ENCODE data around the gene EEA1.
"Not testable (repeated sequence)": the region's sequence is repeated elsewhere in the genome, so short reads cannot be mapped to it uniquely, and the experiment has no call there.

Gene EEA1

GRCh38 chr12:92749691-92750090 lies 179.4 kb downstream of the EEA1 start:
- not testable (repeated sequence) for H3K36me3 ChIP-seq (ENCODE audit: control insufficient read depth, insufficient read depth, low read length); H3K9ac ChIP-seq (ENCODE audit: low read length); H3K27me3 ChIP-seq (ENCODE audit: control insufficient read depth, insufficient read depth, low read length); H3K9me3 ChIP-seq (ENCODE audit: control insufficient read depth, insufficient read depth, low read depth, low read length); H3K4me3 ChIP-seq (ENCODE audit: low read depth, low read length); H3K27ac ChIP-seq (ENCODE audit: low read depth, low read length); H3K4me1 ChIP-seq (ENCODE audit: control insufficient read depth, insufficient read depth, low read length)

GRCh38 chr12:92747151-92747550 lies 181.9 kb downstream of the EEA1 start:
- Histone ChIP-seq H3K27me3 (ENCODE audit: control insufficient read depth, insufficient read depth, low read length) (no peaks in the 10 kb centered on the region), H3K27ac (ENCODE audit: low read depth, low read length) (no peak overlapping the region), H3K9ac (ENCODE audit: low read length) (no peak overlapping the region), H3K36me3 (ENCODE audit: control insufficient read depth, insufficient read depth, low read length) (no peaks in the 10 kb centered on the region), H3K4me3 (ENCODE audit: low read depth, low read length) (no peak overlapping the region), H3K9me3 (ENCODE audit: control insufficient read depth, insufficient read depth, low read depth, low read length) (no peaks in the 10 kb centered on the region), H3K4me1 (ENCODE audit: control insufficient read depth, insufficient read depth, low read length) (no peaks in the 10 kb centered on the region)

GRCh38 chr12:92745856-92746550 lies 183.1 kb downstream of the EEA1 start:
- Histone ChIP-seq H3K9ac (ENCODE audit: low read length) (no peak overlapping the region), H3K4me3 (ENCODE audit: low read depth, low read length) (no peak overlapping the region), H3K27ac (ENCODE audit: low read depth, low read length) (no peak overlapping the region), H3K9me3 (ENCODE audit: control insufficient read depth, insufficient read depth, low read depth, low read length) (no peaks in the 10 kb centered on the region), H3K36me3 (ENCODE audit: control insufficient read depth, insufficient read depth, low read length) (no peaks in the 10 kb centered on the region), H3K27me3 (ENCODE audit: control insufficient read depth, insufficient read depth, low read length) (no peaks in the 10 kb centered on the region), H3K4me1 (ENCODE audit: control insufficient read depth, insufficient read depth, low read length) (no peaks in the 10 kb centered on the region)

- no peak overlapping the region for H3K27ac ChIP-seq (ENCODE audit: low read depth, low read length)
- no peaks in the 10 kb centered on the region for H3K27me3 ChIP-seq (ENCODE audit: control insufficient read depth, insufficient read depth, low read length)
- H3K9ac ChIP-seq (ENCODE audit: low read length): no peak overlapping the region
- no peaks in the 10 kb centered on the region for H3K9me3 ChIP-seq (ENCODE audit: control insufficient read depth, insufficient read depth, low read depth, low read length)
- no peaks in the 10 kb centered on the region for H3K36me3 ChIP-seq (ENCODE audit: control insufficient read depth, insufficient read depth, low read length)
- no peaks in the 10 kb centered on the region for H3K4me1 ChIP-seq (ENCODE audit: control insufficient read depth, insufficient read depth, low read length)
- no peak overlapping the region for H3K4me3 ChIP-seq (ENCODE audit: low read depth, low read length)
These were observed 186.1 kb downstream of the EEA1 start for GRCh38 chr12:92743026-92743425.

- H3K27me3 ChIP-seq (ENCODE audit: control insufficient read depth, insufficient read depth, low read length): no peaks in the 10 kb centered on the region
- H3K4me1 ChIP-seq (ENCODE audit: control insufficient read depth, insufficient read depth, low read length): no peaks in the 10 kb centered on the region
These were observed 188.7 kb downstream of the EEA1 start for GRCh38 chr12:92740411-92740810.

GRCh38 chr12:92739113-92739512 lies 190.0 kb downstream of the EEA1 start:
- Histone ChIP-seq H3K9ac (ENCODE audit: low read length) (no peak overlapping the region), H3K4me3 (ENCODE audit: low read depth, low read length) (no peak overlapping the region), H3K27ac (ENCODE audit: low read depth, low read length) (no peak overlapping the region), H3K36me3 (ENCODE audit: control insufficient read depth, insufficient read depth, low read length) (no peaks in the 10 kb centered on the region), H3K4me1 (ENCODE audit: control insufficient read depth, insufficient read depth, low read length) (no peaks in the 10 kb centered on the region), H3K9me3 (ENCODE audit: control insufficient read depth, insufficient read depth, low read depth, low read length) (no peaks in the 10 kb centered on the region), H3K27me3 (ENCODE audit: control insufficient read depth, insufficient read depth, low read length) (no peaks in the 10 kb centered on the region)

More at GRCh38 chr12:92740411-92740810, 188.7 kb downstream of the EEA1 start:
- H3K27ac ChIP-seq (ENCODE audit: low read depth, low read length): no peak overlapping the region
- no peaks in the 10 kb centered on the region for H3K9me3 ChIP-seq (ENCODE audit: control insufficient read depth, insufficient read depth, low read depth, low read length)
- H3K9ac ChIP-seq (ENCODE audit: low read length): no peak overlapping the region
- no peak overlapping the region for H3K4me3 ChIP-seq (ENCODE audit: low read depth, low read length)
- no peaks in the 10 kb centered on the region for H3K36me3 ChIP-seq (ENCODE audit: control insufficient read depth, insufficient read depth, low read length)

- no peak overlapping the region for H3K9ac ChIP-seq (ENCODE audit: low read length)
- no peak overlapping the region for H3K4me3 ChIP-seq (ENCODE audit: low read depth, low read length)
- H3K27me3 ChIP-seq (ENCODE audit: control insufficient read depth, insufficient read depth, low read length): no peaks in the 10 kb centered on the region
- no peaks in the 10 kb centered on the region for H3K9me3 ChIP-seq (ENCODE audit: control insufficient read depth, insufficient read depth, low read depth, low read length)
- no peaks in the 10 kb centered on the region for H3K36me3 ChIP-seq (ENCODE audit: control insufficient read depth, insufficient read depth, low read length)
- H3K4me1 ChIP-seq (ENCODE audit: control insufficient read depth, insufficient read depth, low read length): no peaks in the 10 kb centered on the region
- H3K27ac ChIP-seq (ENCODE audit: low read depth, low read length): no peak overlapping the region
These were observed 190.9 kb downstream of the EEA1 start for GRCh38 chr12:92737855-92738850.

- Histone ChIP-seq H3K27me3 (ENCODE audit: control insufficient read depth, insufficient read depth, low read length) (no peaks in the 10 kb centered on the region), H3K9ac (ENCODE audit: low read length) (no peak overlapping the region), H3K4me3 (ENCODE audit: low read depth, low read length) (no peak overlapping the region), H3K4me1 (ENCODE audit: control insufficient read depth, insufficient read depth, low read length) (no peaks in the 10 kb centered on the region), H3K27ac (ENCODE audit: low read depth, low read length) (no peak overlapping the region), H3K9me3 (ENCODE audit: control insufficient read depth, insufficient read depth, low read depth, low read length) (no peaks in the 10 kb centered on the region), H3K36me3 (ENCODE audit: control insufficient read depth, insufficient read depth, low read length) (no peaks in the 10 kb centered on the region)
These were observed 192.5 kb downstream of the EEA1 start for GRCh38 chr12:92736605-92737004.

- no peak overlapping the region for H3K4me3 ChIP-seq (ENCODE audit: low read depth, low read length)
- H3K27ac ChIP-seq (ENCODE audit: low read depth, low read length): no peak overlapping the region
- H3K36me3 ChIP-seq (ENCODE audit: control insufficient read depth, insufficient read depth, low read length): no peaks in the 10 kb centered on the region
- H3K9me3 ChIP-seq (ENCODE audit: control insufficient read depth, insufficient read depth, low read depth, low read length): no peaks in the 10 kb centered on the region
- H3K4me1 ChIP-seq (ENCODE audit: control insufficient read depth, insufficient read depth, low read length): no peaks in the 10 kb centered on the region
- no peak overlapping the region for H3K9ac ChIP-seq (ENCODE audit: low read length)
- no peaks in the 10 kb centered on the region for H3K27me3 ChIP-seq (ENCODE audit: control insufficient read depth, insufficient read depth, low read length)
These were observed 193.9 kb downstream of the EEA1 start for GRCh38 chr12:92735131-92735721.

- H3K27ac ChIP-seq (ENCODE audit: low read depth, low read length): no peak overlapping the region
- no peak overlapping the region for H3K9ac ChIP-seq (ENCODE audit: low read length)
- H3K27me3 ChIP-seq (ENCODE audit: control insufficient read depth, insufficient read depth, low read length): no peaks in the 10 kb centered on the region
- H3K4me1 ChIP-seq (ENCODE audit: control insufficient read depth, insufficient read depth, low read length): no peaks in the 10 kb centered on the region
- H3K9me3 ChIP-seq (ENCODE audit: control insufficient read depth, insufficient read depth, low read depth, low read length): no peaks in the 10 kb centered on the region
- H3K36me3 ChIP-seq (ENCODE audit: control insufficient read depth, insufficient read depth, low read length): no peaks in the 10 kb centered on the region
- no peak overlapping the region for H3K4me3 ChIP-seq (ENCODE audit: low read depth, low read length)
These were observed 195.4 kb downstream of the EEA1 start for GRCh38 chr12:92733661-92734060.

- no peaks in the 10 kb centered on the region for H3K9me3 ChIP-seq (ENCODE audit: control insufficient read depth, insufficient read depth, low read depth, low read length)
- H3K4me1 ChIP-seq (ENCODE audit: control insufficient read depth, insufficient read depth, low read length): no peaks in the 10 kb centered on the region
- no peak overlapping the region for H3K9ac ChIP-seq (ENCODE audit: low read length)
- no peak overlapping the region for H3K27ac ChIP-seq (ENCODE audit: low read depth, low read length)
- H3K27me3 ChIP-seq (ENCODE audit: control insufficient read depth, insufficient read depth, low read length): no peaks in the 10 kb centered on the region
- H3K4me3 ChIP-seq (ENCODE audit: low read depth, low read length): no peak overlapping the region
- no peaks in the 10 kb centered on the region for H3K36me3 ChIP-seq (ENCODE audit: control insufficient read depth, insufficient read depth, low read length)
These were observed 195.9 kb downstream of the EEA1 start for GRCh38 chr12:92733181-92733580.
